ENCODE results near the gene SETD4.

GRCh38 chr21:36075171-36075570, 14.8 kb upstream of the SETD4 start:
- TF ChIP-seq POLR2A (IDR thresholded peaks at IDR 0.05; ENCODE audit: extremely low read depth, insufficient read length) (no peak), MYC (IDR thresholded peaks at IDR 0.05; ENCODE audit: low read depth, low read length) (no peak)
- TF ChIP-seq, protein P1, sequence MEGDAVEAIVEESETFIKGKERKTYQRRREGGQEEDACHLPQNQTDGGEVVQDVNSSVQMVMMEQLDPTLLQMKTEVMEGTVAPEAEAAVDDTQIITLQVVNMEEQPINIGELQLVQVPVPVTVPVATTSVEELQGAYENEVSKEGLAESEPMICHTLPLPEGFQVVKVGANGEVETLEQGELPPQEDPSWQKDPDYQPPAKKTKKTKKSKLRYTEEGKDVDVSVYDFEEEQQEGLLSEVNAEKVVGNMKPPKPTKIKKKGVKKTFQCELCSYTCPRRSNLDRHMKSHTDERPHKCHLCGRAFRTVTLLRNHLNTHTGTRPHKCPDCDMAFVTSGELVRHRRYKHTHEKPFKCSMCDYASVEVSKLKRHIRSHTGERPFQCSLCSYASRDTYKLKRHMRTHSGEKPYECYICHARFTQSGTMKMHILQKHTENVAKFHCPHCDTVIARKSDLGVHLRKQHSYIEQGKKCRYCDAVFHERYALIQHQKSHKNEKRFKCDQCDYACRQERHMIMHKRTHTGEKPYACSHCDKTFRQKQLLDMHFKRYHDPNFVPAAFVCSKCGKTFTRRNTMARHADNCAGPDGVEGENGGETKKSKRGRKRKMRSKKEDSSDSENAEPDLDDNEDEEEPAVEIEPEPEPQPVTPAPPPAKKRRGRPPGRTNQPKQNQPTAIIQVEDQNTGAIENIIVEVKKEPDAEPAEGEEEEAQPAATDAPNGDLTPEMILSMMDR (IDR thresholded peaks at IDR 0.05; ENCODE audit: low read depth, low read length): no peak
